ENCODE measurements around the gene MSANTD4.
"Not testable (repeated sequence)": the region's sequence is repeated elsewhere in the genome, so short reads cannot be mapped to it uniquely, and the experiment has no call there.

MSANTD4 gene

GRCh38 chr11:106021967-106022794 lies at the start of gene MSANTD4:
Gene MSANTD4, minus strand, starts transcription at chr11:106022240. Its CDS starts 11,323 bp downstream, at chr11:106010917.
- TF ChIP-seq CTCF (IDR thresholded peaks at IDR 0.05; ENCODE audit: low read depth, low read length) = no peak
- in situ Hi-C loops (cut with HindIII; ENCODE audit: low sequenced_read_pairs) = no loop called here
- DNase-seq (ENCODE audit: low read depth, low spot score) = peak; percentile 100
- peak within 1 kb of the TSS; percentile 89 for H3K4me3 ChIP-seq (ENCODE audit: low read depth, low read length)

GRCh38 chr11:106070606-106071005 lies 48.6 kb upstream of the MSANTD4 start:
- DNase-seq (ENCODE audit: low read depth, low spot score) = no peak
- no peak for TF ChIP-seq CTCF (IDR thresholded peaks at IDR 0.05; ENCODE audit: low read depth, low read length)
- in situ Hi-C loops (cut with HindIII; ENCODE audit: low sequenced_read_pairs) = no loop called here
- no peak overlapping the region for H3K4me3 ChIP-seq (ENCODE audit: low read depth, low read length)

GRCh38 chr11:106063009-106063408 lies 41.0 kb upstream of the MSANTD4 start:
- in situ Hi-C loops (cut with HindIII; ENCODE audit: low sequenced_read_pairs) = no loop called here
- no peak overlapping the region for H3K4me3 ChIP-seq (ENCODE audit: low read depth, low read length)
- DNase-seq (ENCODE audit: low read depth, low spot score) = no peak
- no peak for TF ChIP-seq CTCF (IDR thresholded peaks at IDR 0.05; ENCODE audit: low read depth, low read length)

- in situ Hi-C loops (cut with HindIII; ENCODE audit: low sequenced_read_pairs) = no loop called here
- no peak for TF ChIP-seq CTCF (IDR thresholded peaks at IDR 0.05; ENCODE audit: low read depth, low read length)
- DNase-seq (ENCODE audit: low read depth, low spot score) = no peak
- H3K4me3 ChIP-seq (ENCODE audit: low read depth, low read length) = no peak overlapping the region
Observed at GRCh38 chr11:106061954-106062949, 40.2 kb upstream of the MSANTD4 start.

GRCh38 chr11:106061249-106061784 lies 39.3 kb upstream of the MSANTD4 start:
- in situ Hi-C loops (cut with HindIII; ENCODE audit: low sequenced_read_pairs) = no loop called here
- no peak for TF ChIP-seq CTCF (IDR thresholded peaks at IDR 0.05; ENCODE audit: low read depth, low read length)
- DNase-seq (ENCODE audit: low read depth, low spot score) = no peak

GRCh38 chr11:106059617-106060016 lies 37.6 kb upstream of the MSANTD4 start:
- DNase-seq (ENCODE audit: low read depth, low spot score) = no peak
- no peak overlapping the region for H3K4me3 ChIP-seq (ENCODE audit: low read depth, low read length)
- no peak for TF ChIP-seq CTCF (IDR thresholded peaks at IDR 0.05; ENCODE audit: low read depth, low read length)
- in situ Hi-C loops (cut with HindIII; ENCODE audit: low sequenced_read_pairs) = no loop called here

More at GRCh38 chr11:106061249-106061784, 39.3 kb upstream of the MSANTD4 start:
- no peak overlapping the region for H3K4me3 ChIP-seq (ENCODE audit: low read depth, low read length)

GRCh38 chr11:106058377-106058776 lies 36.3 kb upstream of the MSANTD4 start:
- H3K4me3 ChIP-seq (ENCODE audit: low read depth, low read length); in situ Hi-C loops (cut with HindIII; ENCODE audit: low sequenced_read_pairs); DNase-seq (ENCODE audit: low read depth, low spot score): not testable (repeated sequence)
